Mesothelial cell of epicardium (in vitro differentiated cells): ENCODE data around the gene CFP. TPM values are rescaled to one million over a fixed set of nuclear protein-coding genes. Genes with fewer than 3 reads are reported as not detected.

ENCODE experiments used
- DNase-seq, 2 experiments: peaks; one replicate each; pipeline ENCODE4 v3.0.0; 2021; ENCODE audit warnings: low spot score in 2 of 2; ENCODE audit not compliant: unreplicated experiment in 2 of 2
- H3K27ac Mint-ChIP-seq: 2 replicates; pipeline ENCODE4 v1.8.0; 2021; ENCODE audit warnings: mixed read lengths
- H3K27me3 Mint-ChIP-seq: 2 replicates; pipeline ENCODE4 v1.8.0; 2021; ENCODE audit warnings: low read depth, mixed read lengths
- H3K36me3 Mint-ChIP-seq: 2 replicates; pipeline ENCODE4 v1.8.0; 2021; ENCODE audit warnings: mixed read lengths
- H3K4me1 Mint-ChIP-seq: 2 replicates; pipeline ENCODE4 v1.8.0; 2021; ENCODE audit warnings: mixed read lengths
- H3K4me3 Mint-ChIP-seq: 2 replicates; pipeline ENCODE4 v1.8.0; 2021; ENCODE audit warnings: mild to moderate bottlenecking, moderate library complexity, mixed read lengths
- H3K9me3 Mint-ChIP-seq: 2 replicates; pipeline ENCODE4 v1.8.0; 2021; ENCODE audit warnings: mixed read lengths
- CTCF ChIP-seq: fragments of 200-600 bp; sonication (generic); IDR thresholded peaks from one replicate; pipeline ENCODE4 v1.5.0; 2021; ENCODE audit warnings: antibody characterized with exemption; ENCODE audit not compliant: unreplicated experiment
- total RNA-seq: library from RNA; stranded (reverse); gene quantifications from 3 replicates; pipeline ENCODE4 v1.2.1, GENCODE V29; 2021

The CFP gene
- total RNA-seq, 1 donor from 2014 or later: 1.2 TPM

- H3K4me3 Mint-ChIP-seq: no peak overlapping the region
- no peak overlapping the region for H3K27ac Mint-ChIP-seq
- peaks cover 2% of the 10 kb centered on the region for H3K36me3 Mint-ChIP-seq
- H3K27me3 Mint-ChIP-seq: no peaks in the 10 kb centered on the region
- TF ChIP-seq CTCF: no peak
- H3K9me3 Mint-ChIP-seq: peaks cover 40% of the 10 kb centered on the region
- DNase-seq: no peak
- H3K4me1 Mint-ChIP-seq: no peaks in the 10 kb centered on the region
Observed at GRCh38 chrX:47596256-47596655, 33.5 kb downstream of the CFP start.

GRCh38 chrX:47595716-47596251, 33.9 kb downstream of the CFP start:
- Mint-ChIP-seq H3K36me3 (peaks cover 2% of the 10 kb centered on the region), H3K27ac (no peak overlapping the region), H3K4me3 (no peak overlapping the region), H3K9me3 (peaks cover 35% of the 10 kb centered on the region), H3K27me3 (no peaks in the 10 kb centered on the region), H3K4me1 (no peaks in the 10 kb centered on the region)
- TF ChIP-seq CTCF: no peak
- DNase-seq: no peak

GRCh38 chrX:47593522-47593921, 36.2 kb downstream of the CFP start:
- no peaks in the 10 kb centered on the region for H3K4me1 Mint-ChIP-seq
- H3K27me3 Mint-ChIP-seq: peaks cover 5% of the 10 kb centered on the region
- DNase-seq: no peak
- H3K27ac Mint-ChIP-seq: no peak overlapping the region
- H3K36me3 Mint-ChIP-seq: peaks cover 2% of the 10 kb centered on the region
- H3K4me3 Mint-ChIP-seq: no peak overlapping the region
- H3K9me3 Mint-ChIP-seq: peaks cover 28% of the 10 kb centered on the region
- no peak for TF ChIP-seq CTCF

GRCh38 chrX:47590984-47591383, 38.7 kb downstream of the CFP start:
- H3K9me3 Mint-ChIP-seq: peaks cover 10% of the 10 kb centered on the region
- peaks cover 5% of the 10 kb centered on the region for H3K27me3 Mint-ChIP-seq
- no peak overlapping the region for H3K27ac Mint-ChIP-seq
- H3K4me3 Mint-ChIP-seq: no peak overlapping the region
- TF ChIP-seq CTCF: no peak
- H3K4me1 Mint-ChIP-seq: no peaks in the 10 kb centered on the region
- H3K36me3 Mint-ChIP-seq: peaks cover 2% of the 10 kb centered on the region
- DNase-seq: no peak

GRCh38 chrX:47587906-47588735, 41.6 kb downstream of the CFP start:
- H3K27ac Mint-ChIP-seq: no peak overlapping the region
- H3K36me3 Mint-ChIP-seq: peaks cover 2% of the 10 kb centered on the region

More at GRCh38 chrX:47587906-47588735, 41.6 kb downstream of the CFP start:
- peaks cover 6% of the 10 kb centered on the region for H3K9me3 Mint-ChIP-seq
- TF ChIP-seq CTCF: no peak
- H3K27me3 Mint-ChIP-seq: peaks cover 5% of the 10 kb centered on the region
- H3K4me1 Mint-ChIP-seq: peaks cover 7% of the 10 kb centered on the region
- DNase-seq: no peak
- no peak overlapping the region for H3K4me3 Mint-ChIP-seq
